Transverse colon (tissue), 4 donors: ENCODE results near the gene TNRC6B. TPM values are rescaled to one million over a fixed set of nuclear protein-coding genes. Genes with fewer than 3 reads are reported as not detected.
"Not testable (repeated sequence)": the region's sequence is repeated elsewhere in the genome, so short reads cannot be mapped to it uniquely, and the experiment has no call there.

Source experiments
- DNase-seq: peaks from one replicate; pipeline ENCODE4 v3.0.0-alpha.2; 2019
- H3K27ac ChIP-seq, 4 donors: fragments of 200-600 bp; sonication (generic); 2 replicates each; pipeline ENCODE4 v1.5.1; 2016 to 2018; ENCODE audit warnings: inconsistent platforms in 4 of 4
- H3K27me3 ChIP-seq: fragments of 200-600 bp; sonication (generic); 2 replicates; pipeline ENCODE4 v1.5.1; 2017; ENCODE audit warnings: inconsistent platforms
- H3K36me3 ChIP-seq, 4 donors: fragments of 200-600 bp; sonication (generic); 2 replicates each; pipeline ENCODE4 v1.5.1; 2017 to 2019; ENCODE audit warnings: inconsistent platforms in 4 of 4
- H3K4me1 ChIP-seq, 4 donors: fragments of 200-600 bp; sonication (generic); 2 replicates each; pipeline ENCODE4 v1.5.1; 2017 to 2020; ENCODE audit warnings: inconsistent platforms in 4 of 4
- H3K4me3 ChIP-seq, 4 donors: fragments of 200-600 bp; sonication (generic); 1 replicate in 1 of 4; 2 replicates in 3 of 4; pipeline versions ENCODE4 v1.5.1 to v1.6.1; 2017 to 2019; ENCODE audit warnings: inconsistent platforms in 4 of 4
- H3K9me3 ChIP-seq, 2 donors: fragments of 200-600 bp; sonication (generic); 2 replicates each; pipeline ENCODE4 v1.5.1; 2017 to 2019; ENCODE audit warnings: inconsistent platforms in 2 of 2
- CTCF ChIP-seq, 5 experiments: fragments of 200-600 bp in 3 of 5; fragments of 450-650 bp in 2 of 5; sonication (generic) in 3 of 5; IDR thresholded peaks; 1 replicate in 2 of 5; 2 replicates in 3 of 5; pipeline ENCODE4 v1.5.1; 2016 to 2017; ENCODE audit warnings: antibody characterized with exemption in 5 of 5, inconsistent platforms in 3 of 5, mild to moderate bottlenecking in 2 of 5, moderate library complexity in 1 of 5
- EP300 ChIP-seq: sonication (generic); formaldehyde crosslinking; IDR thresholded peaks from one replicate; pipeline ENCODE4 v1.6.1; 2017; ENCODE audit warnings: antibody characterized with exemption, low read depth
- POLR2A ChIP-seq: fragments of 450-650 bp; IDR thresholded peaks from one replicate; pipeline ENCODE4 v1.6.1; 2016; ENCODE audit warnings: antibody characterized with exemption, mild to moderate bottlenecking, moderate library complexity
- POLR2AphosphoS5 ChIP-seq, 3 donors: sonication (generic); formaldehyde crosslinking; IDR thresholded peaks; one replicate each; pipeline ENCODE4 v1.6.1; 2016; ENCODE audit warnings: antibody characterized with exemption in 3 of 3
- WGBS, 2 donors: methylation state at CpG; one replicate each; pipeline ENCODE4 v1.1.5; 2018; ENCODE audit warnings: low coverage in 1 of 2; 5-methylcytosine and 5-hydroxymethylcytosine counted together
- in situ Hi-C, 4 donors: fragments of 200-750 bp; cut with MboI; loops; one replicate each; pipeline versions ENCODE4 v1.15.0 to v1.15.1; 2017; ENCODE audit warnings: low sequenced_read_pairs in 3 of 4, low pct_ligation_motif_present in 1 of 4, low pct_unique_long_range_greater_than_20kb in 1 of 4
- intact Hi-C: fragments of 100-400 bp; cut with DNase I; formaldehyde crosslinking; loops from one replicate; pipeline ENCODE4 v1.15.1; 2023; ENCODE audit warnings: low total_unique reads
- total RNA-seq, 4 donors: library from RNA; depleted of rRNA; stranded (reverse); fragments of >200 nt; gene quantifications; one replicate each; pipeline ENCODE4 v1.1.0, GENCODE V29; 2016

The TNRC6B gene
- total RNA-seq, 4 donors from 2014 or later, result 36.7 to 108 (median 54.0) TPM

- H3K4me3 ChIP-seq, result no peak overlapping the region
- DNase-seq, result peak; percentile 34
- intact Hi-C loops, result no loop called here
- H3K27me3 ChIP-seq, result no peaks in the 10 kb centered on the region
- no peaks in the 10 kb centered on the region for H3K9me3 ChIP-seq
- in situ Hi-C loops, result no loop called here
- TF ChIP-seq POLR2AphosphoS5 (IDR thresholded peaks at IDR 0.05) (no peak), POLR2A (no peak), EP300 (no peak), CTCF (IDR thresholded peaks at IDR 0.05) (no peak)
- no peaks in the 10 kb centered on the region for H3K36me3 ChIP-seq
- peaks cover 6 to 28% (median 23%) of the 10 kb centered on the region in 4 donors for H3K4me1 ChIP-seq
- H3K27ac ChIP-seq, result peak overlapping the region; percentile 53 to 75 (median 73)
- WGBS, 2 donors, result 29 to 46% methylated on average over 4 of the region's 4 CpGs
These were observed 20.3 kb upstream of the TNRC6B start for GRCh38 chr22:40157330-40157945.

DNA sequence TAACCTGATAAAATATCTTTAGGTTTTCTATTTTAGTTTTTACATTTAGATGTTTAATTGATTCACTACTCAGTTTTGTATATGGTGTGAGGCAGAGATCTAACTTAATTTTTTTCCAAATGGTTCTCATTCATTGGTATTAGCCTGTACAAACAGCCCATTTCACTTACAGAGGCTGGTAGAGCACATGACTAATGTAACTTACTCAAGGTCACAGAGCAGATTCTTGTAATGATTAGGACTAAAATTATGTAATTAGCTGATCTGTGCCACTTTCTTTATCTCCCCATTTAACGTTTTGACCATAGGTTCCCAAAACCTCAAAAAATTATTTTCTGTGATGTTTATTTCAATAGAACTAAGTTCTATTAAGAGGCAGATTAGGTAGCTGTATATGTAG lies 16.5 kb upstream of the TNRC6B start:
- H3K27me3 ChIP-seq, result no peaks in the 10 kb centered on the region
- TF ChIP-seq POLR2A, result no peak
- no peak for TF ChIP-seq CTCF (IDR thresholded peaks at IDR 0.05)
- no peak for TF ChIP-seq POLR2AphosphoS5 (IDR thresholded peaks at IDR 0.05)
- no peak for TF ChIP-seq EP300
- H3K9me3 ChIP-seq, result no peaks in the 10 kb centered on the region
- no peaks in the 10 kb centered on the region for H3K36me3 ChIP-seq
- no peak overlapping the region for H3K4me3 ChIP-seq
- peaks cover 6 to 20% (median 16%) of the 10 kb centered on the region in 4 donors for H3K4me1 ChIP-seq
- WGBS, 2 donors, result 69 to 79% methylated on average over 1 of the region's 1 CpG
- intact Hi-C loops, result no loop called here
- DNase-seq, result no peak
- in situ Hi-C loops, result no loop called here
- no peak overlapping the region for H3K27ac ChIP-seq

GRCh38 chr22:40165537-40165936 lies 12.2 kb upstream of the TNRC6B start:
- 100% methylated on average over 2 of the region's 2 CpGs; no CpG with 5 or more reads in 1 of the 2 donors for WGBS, 2 donors
- not testable (repeated sequence) for H3K4me3 ChIP-seq

GRCh38 chr22:40175611-40176244 lies 2.0 kb upstream of the TNRC6B start:
- no peaks in the 10 kb centered on the region for H3K36me3 ChIP-seq
- H3K9me3 ChIP-seq, result no peaks in the 10 kb centered on the region
- DNase-seq, result no peak
- H3K4me1 ChIP-seq, result peaks cover 15 to 40% (median 28%) of the 10 kb centered on the region in 4 donors
- in situ Hi-C loops (loop anchor here in 1 of 4 donors (10.0 kb wide), 1 partner anchor 131 kb away; no protein-coding TSS in a partner anchor), intact Hi-C loops (no loop called here)
- peak overlapping the region in 3 of 4 donors; percentile 85 to 91 (median 88) for H3K27ac ChIP-seq
- no peaks in the 10 kb centered on the region for H3K27me3 ChIP-seq
- TF ChIP-seq EP300, result no peak
- TF ChIP-seq POLR2AphosphoS5 (IDR thresholded peaks at IDR 0.05), result no peak
- TF ChIP-seq CTCF (IDR thresholded peaks at IDR 0.05), result no peak
- no peak for TF ChIP-seq POLR2A
- WGBS, 2 donors, result 69 to 92% methylated on average over 6 to 12 of the region's 12 CpGs
- no peak overlapping the region for H3K4me3 ChIP-seq

More at GRCh38 chr22:40165537-40165936, 12.2 kb upstream of the TNRC6B start:
- intact Hi-C loops, H3K9me3 ChIP-seq, H3K36me3 ChIP-seq, in situ Hi-C loops, DNase-seq, H3K27ac ChIP-seq, H3K27me3 ChIP-seq, H3K4me1 ChIP-seq: not testable (repeated sequence)
